A549 (cell line): ENCODE data around the gene CDK16. TPM values are rescaled to one million over a fixed set of nuclear protein-coding genes. Genes with fewer than 3 reads are reported as not detected.

Source experiments
- ATAC-seq, 2 experiments: fragments of 200-7000 bp in 1 of 2; fragments of >200 bp in 1 of 2; cut with Nextera tagmentation in 1 of 2; cut with Tn5 transposase in 1 of 2; 3 replicates each; pipeline versions ENCODE4 v1.8.0 to v1.9.1; 2018 to 2020; ENCODE audit warnings: mild to moderate bottlenecking in 1 of 2, moderate library complexity in 1 of 2
- CTCF ChIA-PET: fragments of 300-600 bp; sonication (Branson Sonifier 250); formaldehyde crosslinking; extraction: SDS; loops from one replicate; lab custom pipeline; 2021; ENCODE audit warnings: antibody characterized with exemption, inconsistent platforms; lab: Yijun Ruan, JAX
- POLR2A ChIA-PET: fragments of 350-600 bp; formaldehyde crosslinking; extraction: SDS; loops from one replicate; lab custom pipeline; 2021; ENCODE audit warnings: antibody characterized with exemption, inconsistent platforms; lab: Yijun Ruan, JAX
- DNase-seq, 2 experiments: peaks; one replicate each; pipeline versions ENCODE4 v3.0.0 to v3.0.0-alpha.2; 2011 to 2016; ENCODE audit warnings: low read depth in 1 of 2, low spot score in 1 of 2
- FAIRE-seq: peaks from 2 replicates; lab custom pipeline; 2011; peaks lifted over from hg19 to GRCh38; lab: Jason Lieb, UNC
- H3K27ac ChIP-seq, 2 experiments: fragments of >200 bp; sonication (Bioruptor Twin); formaldehyde crosslinking; 3 replicates each; pipeline ENCODE4 v1.5.1; 2016 to 2017
- H3K4me1 ChIP-seq: fragments of >200 bp; sonication (Bioruptor Twin); formaldehyde crosslinking; 3 replicates; pipeline ENCODE4 v1.6.1; 2016
- H3K4me2 ChIP-seq: fragments of >200 bp; sonication (Bioruptor Twin); formaldehyde crosslinking; 3 replicates; pipeline ENCODE4 v1.6.1; 2016
- H3K4me3 ChIP-seq: fragments of >200 bp; sonication (Bioruptor Twin); formaldehyde crosslinking; 3 replicates; pipeline ENCODE4 v1.5.1; 2016
- H3K9me3 ChIP-seq: fragments of >200 bp; sonication (Bioruptor Twin); formaldehyde crosslinking; 3 replicates; pipeline ENCODE4 v1.6.1; 2016
- BHLHE40 ChIP-seq: IDR thresholded peaks from 2 replicates; pipeline ENCODE4 v1.6.1; 2012; ENCODE audit warnings: low read depth, low read length, inconsistent platforms
- CBX2 ChIP-seq: fragments of 200-600 bp; sonication (generic); IDR thresholded peaks from 2 replicates; pipeline ENCODE4 v1.6.1; 2016; ENCODE audit warnings: low read depth, mild to moderate bottlenecking, borderline replicate concordance
- CBX8 ChIP-seq: fragments of 200-600 bp; sonication (generic); IDR thresholded peaks from 2 replicates; pipeline ENCODE4 v1.6.1; 2016
- CEBPB ChIP-seq, 2 experiments: fragments of >200 bp in 1 of 2; sonication (Bioruptor Twin) in 1 of 2; formaldehyde crosslinking in 1 of 2; IDR thresholded peaks; 2 replicates each; pipeline ENCODE4 v1.6.1; 2012 to 2016
- EHMT2 ChIP-seq: fragments of 200-600 bp; sonication (generic); IDR thresholded peaks from 2 replicates; pipeline ENCODE4 v1.6.1; 2016; ENCODE audit warnings: antibody characterized with exemption, low read depth, mild to moderate bottlenecking, moderate library complexity
- FOXS1 ChIP-seq: fragments of 250-450 bp; sonication (Bioruptor Pico); IDR thresholded peaks from 2 replicates; pipeline ENCODE4 v1.5.0; 2020; ENCODE audit warnings: mild to moderate bottlenecking, moderate library complexity
- HDAC2 ChIP-seq: fragments of 200-600 bp; sonication (generic); IDR thresholded peaks from 2 replicates; pipeline ENCODE4 v1.6.1; 2016
- JUNB ChIP-seq: fragments of >200 bp; sonication (Bioruptor Twin); formaldehyde crosslinking; IDR thresholded peaks from 2 replicates; pipeline ENCODE4 v1.6.1; 2016
- KDM1A ChIP-seq: fragments of 200-600 bp; sonication (generic); IDR thresholded peaks from 2 replicates; pipeline ENCODE4 v1.6.1; 2016; ENCODE audit warnings: low read depth, mild to moderate bottlenecking
- MAFK ChIP-seq: fragments of 450-650 bp; IDR thresholded peaks from 2 replicates; pipeline ENCODE4 v1.6.1; 2014; ENCODE audit not compliant: partially characterized antibody
- MYC ChIP-seq: IDR thresholded peaks from 2 replicates; pipeline ENCODE4 v1.6.1; 2012; ENCODE audit warnings: mild to moderate bottlenecking, inconsistent platforms, low read length, improper control_type of control experiment, borderline replicate concordance
- NPAS2 ChIP-seq: fragments of 250-450 bp; sonication (Bioruptor Pico); IDR thresholded peaks from 2 replicates; pipeline ENCODE4 v1.8.0; 2022; ENCODE audit warnings: mild to moderate bottlenecking, moderate library complexity, borderline replicate concordance
- PBX3 ChIP-seq: IDR thresholded peaks from 2 replicates; pipeline ENCODE4 v1.6.1; 2012
- POLR2A ChIP-seq: IDR thresholded peaks from 2 replicates; pipeline ENCODE4 v1.6.1; 2012; ENCODE audit warnings: mild to moderate bottlenecking, low read length
- POLR2AphosphoS2 ChIP-seq: conservative IDR thresholded peaks from 2 replicates; pipeline ENCODE4 v1.6.1; 2012; ENCODE audit warnings: low read length, improper control_type of control experiment, inconsistent platforms
- RCOR1 ChIP-seq: fragments of 150-350 bp; IDR thresholded peaks from 2 replicates; pipeline ENCODE4 v1.6.1; 2014; ENCODE audit warnings: antibody characterized with exemption, low read length, low read depth
- RFX5 ChIP-seq: fragments of 450-650 bp; IDR thresholded peaks from 2 replicates; pipeline ENCODE4 v1.7.1; 2014; ENCODE audit warnings: antibody characterized with exemption, mild to moderate bottlenecking, moderate library complexity
- RNF2 ChIP-seq: fragments of 200-600 bp; sonication (generic); IDR thresholded peaks from 2 replicates; pipeline ENCODE4 v1.6.1; 2016; ENCODE audit warnings: low read depth, mild to moderate bottlenecking, antibody characterized with exemption, moderate library complexity, borderline replicate concordance
- SREBF2 ChIP-seq: fragments of 450-650 bp; IDR thresholded peaks from 2 replicates; pipeline ENCODE4 v1.6.1; 2014; ENCODE audit warnings: mild to moderate bottlenecking, moderate library complexity
- ZNF302 ChIP-seq: fragments of 250-450 bp; sonication (Bioruptor Pico); IDR thresholded peaks from 2 replicates; pipeline ENCODE4 v1.9.0; 2021; ENCODE audit warnings: inconsistent platforms, mild to moderate bottlenecking, moderate library complexity
- WGBS: methylation state at CpG from one replicate; pipeline ENCODE4 v1.1.6; 2017; ENCODE audit errors: missing lambda C conversion rate; 5-methylcytosine and 5-hydroxymethylcytosine counted together
- polyA plus RNA-seq, 4 experiments: library from polyadenylated mRNA; depleted of rRNA in 3 of 4; stranded (reverse); fragments of >200 nt; fragmentation: RNase III in 1 of 4; extraction: RNeasy Plus Mini Kit Qiagen cat#74134 plus additional on column Dnase treatment in 1 of 4; gene quantifications; 2 replicates in 3 of 4; 3 replicates in 1 of 4; pipeline ENCODE4 v1.2.3, GENCODE V29; 2011 to 2017
- TF ChIP-seq, protein P1 (sequence below): fragments of 450-650 bp; IDR thresholded peaks from 2 replicates; pipeline ENCODE4 v1.6.1; 2014; ENCODE audit warnings: antibody characterized with exemption
- TF ChIP-seq, protein P2 (sequence below): fragments of >200 bp; sonication (Bioruptor Twin); formaldehyde crosslinking; IDR thresholded peaks from 3 replicates; pipeline ENCODE4 v1.5.1; 2016
- TF ChIP-seq, protein P3 (sequence below): IDR thresholded peaks from 2 replicates; pipeline ENCODE4 v1.6.1; 2012
- TF ChIP-seq, protein P4 (sequence below): fragments of >200 bp; sonication (Bioruptor Twin); formaldehyde crosslinking; IDR thresholded peaks from 2 replicates; pipeline ENCODE4 v1.6.1; 2016
- TF ChIP-seq, protein P5 (sequence below): fragments of >200 bp; sonication (Bioruptor Twin); formaldehyde crosslinking; IDR thresholded peaks from 3 replicates; pipeline ENCODE4 v1.6.1; 2016
- TF ChIP-seq, protein P6 (sequence below): fragments of 250-450 bp; sonication (Bioruptor Pico); IDR thresholded peaks from 2 replicates; pipeline ENCODE4 v1.5.0; 2020; ENCODE audit warnings: low read depth, mild to moderate bottlenecking, moderate library complexity

CDK16 gene
- polyA plus RNA-seq, 2 of the 4 experiments (the other 2 are of a cell fraction) = 105 to 111 TPM

GRCh38 chrX:47181301-47181700, 37.2 kb upstream of the CDK16 start:
- CTCF ChIA-PET = interaction anchor here (1.6 kb wide), 1 partner anchor 342 kb away, joined by 4 read pairs; no protein-coding TSS in a partner anchor

DNA sequence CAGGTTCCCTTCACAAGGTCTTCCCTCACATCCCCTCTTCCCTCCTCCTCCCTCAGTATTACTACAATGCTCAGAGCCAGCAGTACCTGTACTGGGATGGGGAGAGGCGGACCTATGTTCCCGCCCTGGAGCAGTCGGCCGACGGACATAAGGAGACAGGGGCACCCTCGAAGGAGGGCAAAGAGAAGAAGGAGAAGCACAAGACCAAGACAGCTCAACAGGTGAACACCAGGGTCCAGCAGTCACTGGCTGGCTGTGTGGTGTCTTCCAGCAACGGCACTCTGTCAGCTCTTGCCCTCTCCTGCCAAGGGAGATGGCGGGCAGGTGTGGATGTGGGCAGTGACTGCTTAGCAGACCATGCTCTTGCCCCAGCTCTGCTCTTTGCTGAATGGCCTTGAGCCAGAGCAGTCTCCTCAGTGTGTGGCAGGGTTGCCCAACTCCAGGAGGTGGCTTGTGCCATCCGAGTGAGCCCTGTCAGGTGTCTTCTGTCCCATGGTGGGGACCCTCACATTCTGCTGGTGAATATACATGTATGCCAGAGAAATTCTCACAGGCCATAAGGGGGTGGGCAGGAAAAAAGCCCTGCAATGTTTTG, 36.3 kb upstream of the CDK16 start:
- CTCF ChIA-PET = interaction anchor here (1.6 kb wide), 1 partner anchor 341 kb away, joined by 4 read pairs; no protein-coding TSS in a partner anchor
- FAIRE-seq = no peak
- WGBS = 90% methylated on average over 8 of the region's 9 CpGs

More at GRCh38 chrX:47181301-47181700, 37.2 kb upstream of the CDK16 start:
- H3K27ac ChIP-seq = no peak overlapping the region
- 100% methylated on average over 4 of the region's 10 CpGs for WGBS
- FAIRE-seq (no peak), DNase-seq (no peak), ATAC-seq (no peak)
- H3K4me3 ChIP-seq = no peak overlapping the region
- H3K9me3 ChIP-seq = no peaks in the 10 kb centered on the region
- POLR2A ChIA-PET = no interaction called here
- H3K4me2 ChIP-seq = no peak overlapping the region
- no peak for TF ChIP-seq RCOR1
- TF ChIP-seq, protein P1, sequence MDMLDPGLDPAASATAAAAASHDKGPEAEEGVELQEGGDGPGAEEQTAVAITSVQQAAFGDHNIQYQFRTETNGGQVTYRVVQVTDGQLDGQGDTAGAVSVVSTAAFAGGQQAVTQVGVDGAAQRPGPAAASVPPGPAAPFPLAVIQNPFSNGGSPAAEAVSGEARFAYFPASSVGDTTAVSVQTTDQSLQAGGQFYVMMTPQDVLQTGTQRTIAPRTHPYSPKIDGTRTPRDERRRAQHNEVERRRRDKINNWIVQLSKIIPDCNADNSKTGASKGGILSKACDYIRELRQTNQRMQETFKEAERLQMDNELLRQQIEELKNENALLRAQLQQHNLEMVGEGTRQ = no peak
- TF ChIP-seq, protein P2, sequence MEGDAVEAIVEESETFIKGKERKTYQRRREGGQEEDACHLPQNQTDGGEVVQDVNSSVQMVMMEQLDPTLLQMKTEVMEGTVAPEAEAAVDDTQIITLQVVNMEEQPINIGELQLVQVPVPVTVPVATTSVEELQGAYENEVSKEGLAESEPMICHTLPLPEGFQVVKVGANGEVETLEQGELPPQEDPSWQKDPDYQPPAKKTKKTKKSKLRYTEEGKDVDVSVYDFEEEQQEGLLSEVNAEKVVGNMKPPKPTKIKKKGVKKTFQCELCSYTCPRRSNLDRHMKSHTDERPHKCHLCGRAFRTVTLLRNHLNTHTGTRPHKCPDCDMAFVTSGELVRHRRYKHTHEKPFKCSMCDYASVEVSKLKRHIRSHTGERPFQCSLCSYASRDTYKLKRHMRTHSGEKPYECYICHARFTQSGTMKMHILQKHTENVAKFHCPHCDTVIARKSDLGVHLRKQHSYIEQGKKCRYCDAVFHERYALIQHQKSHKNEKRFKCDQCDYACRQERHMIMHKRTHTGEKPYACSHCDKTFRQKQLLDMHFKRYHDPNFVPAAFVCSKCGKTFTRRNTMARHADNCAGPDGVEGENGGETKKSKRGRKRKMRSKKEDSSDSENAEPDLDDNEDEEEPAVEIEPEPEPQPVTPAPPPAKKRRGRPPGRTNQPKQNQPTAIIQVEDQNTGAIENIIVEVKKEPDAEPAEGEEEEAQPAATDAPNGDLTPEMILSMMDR = no peak
- TF ChIP-seq PBX3 = no peak
- TF ChIP-seq, protein P3, sequence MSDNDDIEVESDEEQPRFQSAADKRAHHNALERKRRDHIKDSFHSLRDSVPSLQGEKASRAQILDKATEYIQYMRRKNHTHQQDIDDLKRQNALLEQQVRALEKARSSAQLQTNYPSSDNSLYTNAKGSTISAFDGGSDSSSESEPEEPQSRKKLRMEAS = no peak
- TF ChIP-seq SREBF2 = no peak
- TF ChIP-seq, protein P4, sequence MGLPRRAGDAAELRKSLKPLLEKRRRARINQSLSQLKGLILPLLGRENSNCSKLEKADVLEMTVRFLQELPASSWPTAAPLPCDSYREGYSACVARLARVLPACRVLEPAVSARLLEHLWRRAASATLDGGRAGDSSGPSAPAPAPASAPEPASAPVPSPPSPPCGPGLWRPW = no peak
- no peak for TF ChIP-seq MAFK
- no peak for TF ChIP-seq JUNB
- no peak for TF ChIP-seq BHLHE40
- no peak for TF ChIP-seq RNF2
- no peak for TF ChIP-seq POLR2A
- no peak for TF ChIP-seq ZNF302
- TF ChIP-seq, protein P5, sequence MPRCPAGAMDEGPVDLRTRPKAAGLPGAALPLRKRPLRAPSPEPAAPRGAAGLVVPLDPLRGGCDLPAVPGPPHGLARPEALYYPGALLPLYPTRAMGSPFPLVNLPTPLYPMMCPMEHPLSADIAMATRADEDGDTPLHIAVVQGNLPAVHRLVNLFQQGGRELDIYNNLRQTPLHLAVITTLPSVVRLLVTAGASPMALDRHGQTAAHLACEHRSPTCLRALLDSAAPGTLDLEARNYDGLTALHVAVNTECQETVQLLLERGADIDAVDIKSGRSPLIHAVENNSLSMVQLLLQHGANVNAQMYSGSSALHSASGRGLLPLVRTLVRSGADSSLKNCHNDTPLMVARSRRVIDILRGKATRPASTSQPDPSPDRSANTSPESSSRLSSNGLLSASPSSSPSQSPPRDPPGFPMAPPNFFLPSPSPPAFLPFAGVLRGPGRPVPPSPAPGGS = no peak
- no peaks in the 10 kb centered on the region for H3K4me1 ChIP-seq

More for the DNA sequence above, 36.3 kb upstream of the CDK16 start:
- ATAC-seq (no peak), DNase-seq (no peak)
- Histone ChIP-seq H3K4me1 (no peaks in the 10 kb centered on the region), H3K4me2 (no peak overlapping the region), H3K27ac (no peak overlapping the region), H3K9me3 (no peaks in the 10 kb centered on the region), H3K4me3 (no peak overlapping the region)
- POLR2A ChIA-PET = no interaction called here
- TF ChIP-seq CBX2 (no peak), POLR2AphosphoS2 (no peak), CEBPB (IDR thresholded peaks at IDR 0.05) (no peak), ZNF302 (no peak), JUNB (no peak), KDM1A (no peak), HDAC2 (no peak), MYC (no peak), FOXS1 (CRISPR knock-in tag) (no peak), CBX8 (no peak), SREBF2 (no peak), BHLHE40 (no peak), NPAS2 (no peak), RFX5 (no peak), EHMT2 (no peak)
- TF ChIP-seq, protein P4 = no peak
- TF ChIP-seq, protein P6, sequence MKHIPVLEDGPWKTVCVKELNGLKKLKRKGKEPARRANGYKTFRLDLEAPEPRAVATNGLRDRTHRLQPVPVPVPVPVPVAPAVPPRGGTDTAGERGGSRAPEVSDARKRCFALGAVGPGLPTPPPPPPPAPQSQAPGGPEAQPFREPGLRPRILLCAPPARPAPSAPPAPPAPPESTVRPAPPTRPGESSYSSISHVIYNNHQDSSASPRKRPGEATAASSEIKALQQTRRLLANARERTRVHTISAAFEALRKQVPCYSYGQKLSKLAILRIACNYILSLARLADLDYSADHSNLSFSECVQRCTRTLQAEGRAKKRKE (CRISPR knock-in tag) = no peak
